ENCODE data around the gene COLEC12.

Gene COLEC12

GRCh38 chr18:493986-494983, 6.2 kb downstream of the COLEC12 start (continued):
- no peak for TF ChIP-seq ZBTB11 (tag by site-specific recombination; conservative IDR thresholded peaks at IDR 0.05; ENCODE audit: low read depth)
- TF ChIP-seq ZNF426 (tag by site-specific recombination; IDR thresholded peaks at IDR 0.05), result no peak
- TF ChIP-seq BCL11A (tag by site-specific recombination; IDR thresholded peaks at IDR 0.05; ENCODE audit: low read depth), result peak; percentile 95
- TF ChIP-seq ZNF280C (tag by site-specific recombination; IDR thresholded peaks at IDR 0.05), result no peak
- TF ChIP-seq PRDM4 (tag by site-specific recombination; IDR thresholded peaks at IDR 0.05), result peak; percentile 78; the same call in 1 of the 2 replicates
- no peak for TF ChIP-seq MYNN (tag by site-specific recombination; IDR thresholded peaks at IDR 0.05; ENCODE audit: borderline replicate concordance)
- 0 out of 2 replicates have a peak, but pooled peaks have one; percentile 19 for TF ChIP-seq ZNF335 (tag by site-specific recombination; conservative IDR thresholded peaks at IDR 0.05)
- TF ChIP-seq REST (tag by site-specific recombination; IDR thresholded peaks at IDR 0.05), result no peak
- no peak for TF ChIP-seq ZNF707 (tag by site-specific recombination; IDR thresholded peaks at IDR 0.05)
- TF ChIP-seq WT1 (tag by site-specific recombination; IDR thresholded peaks at IDR 0.05), result peak; percentile 100
- TF ChIP-seq ZSCAN30 (tag by site-specific recombination; IDR thresholded peaks at IDR 0.05), result no peak
- TF ChIP-seq REPIN1 (tag by site-specific recombination; IDR thresholded peaks at IDR 0.05; ENCODE audit: low read depth), result no peak
- TF ChIP-seq ZFP41 (tag by site-specific recombination; IDR thresholded peaks at IDR 0.05; ENCODE audit: borderline replicate concordance), result no peak
- peak; percentile 83 for TF ChIP-seq ZXDB (tag by site-specific recombination; IDR thresholded peaks at IDR 0.05)
- TF ChIP-seq ZSCAN5A (tag by site-specific recombination; IDR thresholded peaks at IDR 0.05), result no peak
- no peak for TF ChIP-seq ZNF133 (tag by site-specific recombination; IDR thresholded peaks at IDR 0.05)
- TF ChIP-seq ZNF324 (tag by site-specific recombination; IDR thresholded peaks at IDR 0.05), result peak; percentile 62; the same call in 1 of the 2 replicates
- TF ChIP-seq ZNF518A (tag by site-specific recombination; conservative IDR thresholded peaks at IDR 0.05; ENCODE audit: low read depth), result 0 out of 2 replicates have a peak, but pooled peaks have one; percentile 34
- TF ChIP-seq ZNF112 (tag by site-specific recombination; IDR thresholded peaks at IDR 0.05), result no peak

Measured in HEK293 (cell line).